Measurements from ENCODE around the gene THNSL1.

THNSL1 gene

DNA sequence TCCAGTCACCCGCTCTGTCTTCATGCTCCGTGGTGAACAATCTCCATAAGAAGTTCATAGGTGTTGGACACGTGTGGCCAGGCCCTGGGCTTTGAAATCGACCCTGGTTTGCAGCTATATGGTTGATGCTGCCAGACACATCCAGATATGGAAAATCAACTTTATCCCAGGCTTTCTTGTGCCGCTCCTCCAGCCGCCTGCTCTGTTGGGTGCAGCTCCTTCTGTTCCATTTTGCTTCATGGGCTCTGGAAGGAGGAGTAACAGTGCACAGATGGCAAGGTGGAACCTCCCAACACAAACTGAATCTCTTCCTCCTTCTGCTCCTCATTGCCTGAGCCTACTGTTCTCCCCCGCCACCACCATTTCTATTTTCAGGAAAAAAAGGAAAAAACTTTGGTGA is 44.7 kb downstream of the THNSL1 start:
- no peak for DNase-seq

DNA sequence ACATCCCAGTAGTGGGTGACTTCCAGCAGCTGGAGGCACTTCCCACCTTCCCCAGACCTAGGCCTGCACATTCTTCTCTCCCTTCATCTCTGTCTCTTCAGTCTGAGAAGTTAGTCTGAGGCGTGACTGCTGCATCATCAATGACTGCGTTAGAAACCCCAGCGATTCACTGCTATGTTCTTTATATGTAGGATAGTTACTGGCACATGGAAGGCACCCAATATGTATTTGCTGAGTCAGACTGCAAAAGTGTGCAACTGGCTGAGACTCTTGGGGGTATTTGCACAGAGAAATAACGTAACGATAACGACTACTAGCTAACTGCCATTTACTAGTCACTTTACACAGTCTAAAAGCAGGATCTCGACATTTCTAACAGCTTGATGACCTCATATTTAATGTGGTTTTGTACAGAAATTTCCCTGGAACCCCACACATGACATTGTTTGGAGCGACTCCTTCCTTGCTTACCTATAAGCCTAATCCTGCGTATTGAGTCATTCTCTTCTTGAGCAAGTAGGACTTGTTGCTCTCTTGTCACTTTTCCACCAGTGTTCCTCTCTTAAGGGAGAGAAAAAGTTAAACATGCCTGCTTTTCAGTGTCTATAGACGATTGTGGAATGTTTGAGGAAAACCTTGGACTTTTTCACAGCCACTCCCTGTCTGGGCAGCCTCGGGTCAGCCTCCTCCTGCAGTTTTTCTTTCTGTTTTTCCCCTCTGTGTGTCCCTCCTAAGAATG is 45.5 kb downstream of the THNSL1 start:
- no peak for DNase-seq

DNA sequence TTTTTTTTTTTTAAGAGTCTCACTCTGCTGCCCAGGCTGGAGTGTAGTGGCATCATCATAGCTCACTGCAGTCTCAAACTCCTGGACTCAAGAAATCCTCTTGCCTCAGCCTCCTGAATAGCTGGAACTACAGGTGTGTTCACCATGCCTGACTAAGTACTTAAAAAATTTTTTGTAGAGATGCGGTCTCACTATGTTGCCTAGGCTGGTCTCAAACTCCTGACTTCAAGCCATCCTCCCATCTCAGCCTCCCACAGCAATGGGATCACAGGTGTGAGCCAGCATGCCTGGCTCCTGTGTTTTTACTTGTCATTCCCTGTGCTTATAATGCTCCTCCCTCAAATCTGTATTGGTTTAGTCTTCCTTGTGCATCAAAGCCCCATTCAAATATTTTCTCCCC is 46.7 kb downstream of the THNSL1 start:
- DNase-seq = no peak

DNA sequence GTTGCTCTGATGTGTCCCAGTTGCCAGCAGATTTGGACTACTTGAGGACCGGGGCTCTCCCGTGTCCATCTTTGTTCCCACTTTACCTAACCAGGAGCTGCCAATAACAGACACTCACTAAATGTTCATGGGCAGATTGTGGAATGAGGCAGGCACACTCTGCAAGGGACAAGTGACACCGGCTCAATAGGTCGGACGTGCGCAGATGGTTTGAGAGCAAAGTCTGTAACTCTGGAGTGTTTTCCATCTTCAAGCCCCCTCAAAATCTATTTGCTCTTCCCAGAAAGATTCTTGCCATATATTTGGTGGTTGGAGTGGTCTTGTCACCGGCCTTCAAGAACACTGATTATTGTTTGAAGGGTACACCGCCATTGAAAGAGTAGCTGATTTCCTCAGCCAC is 47.2 kb downstream of the THNSL1 start:
- DNase-seq = no peak

DNA sequence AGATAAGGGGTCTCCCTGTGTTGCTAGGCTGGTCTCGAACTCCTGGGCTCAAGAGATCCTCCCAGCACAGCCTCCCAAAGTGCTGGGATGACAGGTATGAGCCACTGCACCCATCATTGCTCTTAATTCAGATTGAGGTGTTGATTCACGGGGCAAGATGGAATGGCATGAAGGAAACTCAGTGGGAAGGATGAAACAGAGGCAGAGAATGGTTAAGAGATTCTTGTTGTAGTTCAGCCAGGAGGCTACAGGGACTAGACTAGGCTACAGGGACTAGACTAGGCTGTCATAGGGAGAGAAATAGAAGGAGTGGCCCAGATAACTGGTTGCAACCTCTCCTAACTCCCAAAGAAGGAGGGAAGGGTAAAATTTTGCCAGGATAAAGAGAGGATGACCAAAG is 48.0 kb downstream of the THNSL1 start:
- DNase-seq = no peak

DNA sequence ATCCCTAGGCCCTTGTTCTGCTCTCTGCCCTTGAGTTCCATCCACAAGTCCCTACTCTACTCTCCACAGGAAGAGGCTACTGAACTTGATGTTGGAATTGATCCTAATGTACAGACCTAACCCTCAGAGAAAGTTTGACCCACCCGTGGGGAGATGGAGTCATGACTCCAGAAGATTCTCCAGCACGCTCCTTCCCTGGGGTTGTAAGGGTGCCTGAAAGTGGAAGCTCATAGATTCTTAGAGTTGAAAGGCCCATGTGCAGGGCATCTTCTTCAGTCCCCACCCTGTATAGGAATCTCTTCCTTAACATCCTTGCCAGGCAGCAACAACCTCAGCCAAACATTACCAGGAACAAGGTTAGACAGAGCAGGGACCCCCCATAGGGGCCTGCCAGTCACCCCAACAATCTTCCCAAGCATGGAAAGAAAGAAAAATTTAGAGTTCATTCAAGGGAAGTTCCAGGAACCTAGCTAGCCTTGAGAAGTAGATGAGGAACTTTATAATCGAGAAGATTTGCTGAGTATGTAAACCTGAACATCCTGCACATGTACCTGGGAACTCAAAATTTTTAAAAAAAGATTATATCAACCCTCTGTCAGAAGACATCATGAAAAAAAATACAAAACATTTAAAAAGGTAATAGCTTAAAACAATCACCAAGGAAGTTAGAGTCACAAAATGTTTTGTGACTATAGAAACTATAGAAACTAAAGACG is 49.5 kb downstream of the THNSL1 start:
- DNase-seq = no peak

DNA sequence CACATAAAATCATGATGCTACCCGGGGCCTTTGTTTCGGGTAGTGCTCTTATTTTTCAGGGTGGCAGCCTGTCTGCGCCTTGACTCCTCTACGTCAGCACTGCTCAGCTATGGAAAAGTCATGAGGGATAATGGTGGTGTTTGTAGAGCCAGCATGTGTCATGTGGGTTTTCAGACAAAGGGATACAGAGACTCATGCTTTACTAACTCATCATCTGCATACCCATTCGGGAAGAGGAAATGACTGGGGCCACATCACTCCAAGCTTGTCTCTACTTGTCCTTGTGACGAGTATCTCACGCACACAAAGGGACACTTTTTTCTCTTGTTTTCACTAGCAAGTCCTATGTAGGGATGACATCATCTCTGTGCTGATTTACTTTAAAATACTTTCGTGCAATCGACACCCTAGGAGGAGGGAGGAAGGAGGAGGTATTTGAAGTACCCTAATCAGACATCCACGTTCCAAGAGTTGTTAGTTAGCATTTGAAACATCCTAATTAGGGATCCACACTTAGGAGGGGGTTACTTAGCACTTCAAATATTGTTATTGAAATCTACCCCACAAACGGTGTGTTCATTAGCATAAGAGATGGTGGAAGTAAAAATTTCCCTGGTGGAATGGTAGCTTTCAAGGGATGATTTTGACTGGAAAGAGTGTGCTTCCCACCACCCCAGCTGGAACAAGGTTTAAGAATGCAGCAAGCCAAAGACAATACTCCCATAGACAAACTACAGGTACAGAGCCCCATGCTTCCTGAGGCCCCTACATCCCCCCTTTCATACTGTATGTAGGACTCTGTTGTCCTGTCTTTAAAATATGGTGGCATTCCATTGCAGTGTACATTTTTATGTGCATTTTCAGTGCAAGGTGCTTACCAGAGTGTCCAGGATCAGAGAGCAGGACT is 52.0 kb downstream of the THNSL1 start:
- no peak for DNase-seq

DNA sequence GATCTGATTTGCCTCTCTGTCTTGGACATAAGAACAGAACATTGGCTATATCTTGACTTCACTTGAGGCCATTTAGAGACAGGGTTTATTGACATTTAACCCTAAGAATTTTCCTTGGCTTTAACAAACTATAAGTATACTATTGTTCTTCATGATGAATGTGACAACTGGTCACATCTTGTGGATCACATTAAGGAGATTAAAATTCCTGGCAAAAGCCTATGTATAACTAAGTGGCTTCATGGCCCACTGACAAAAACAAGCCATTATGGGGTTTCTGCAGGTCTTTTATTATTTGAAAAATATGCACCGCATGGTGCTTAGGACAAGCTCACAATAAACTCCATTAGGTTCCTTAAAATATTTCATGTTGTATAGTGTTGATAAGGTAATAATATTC is 54.8 kb downstream of the THNSL1 start:
- no peak for DNase-seq

DNA sequence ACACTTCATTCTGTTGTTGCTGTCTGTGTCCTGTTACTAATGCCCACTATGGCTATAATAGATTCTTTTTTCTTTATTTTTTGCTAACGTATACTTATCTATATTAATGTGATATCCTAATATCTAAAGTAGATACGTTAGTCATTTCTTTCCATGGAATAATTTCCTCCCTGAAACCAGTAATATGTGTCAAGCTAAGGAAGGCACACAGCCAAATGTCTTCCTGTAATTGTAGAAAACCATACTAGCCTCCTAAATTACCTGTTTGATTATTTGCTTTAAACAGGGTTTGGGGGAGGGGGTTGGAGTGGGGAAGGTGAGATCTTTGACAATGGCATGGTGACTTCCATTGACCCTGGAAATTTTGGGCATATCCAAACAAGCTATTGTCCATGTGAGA is 56.4 kb downstream of the THNSL1 start:
- DNase-seq = no peak

DNA sequence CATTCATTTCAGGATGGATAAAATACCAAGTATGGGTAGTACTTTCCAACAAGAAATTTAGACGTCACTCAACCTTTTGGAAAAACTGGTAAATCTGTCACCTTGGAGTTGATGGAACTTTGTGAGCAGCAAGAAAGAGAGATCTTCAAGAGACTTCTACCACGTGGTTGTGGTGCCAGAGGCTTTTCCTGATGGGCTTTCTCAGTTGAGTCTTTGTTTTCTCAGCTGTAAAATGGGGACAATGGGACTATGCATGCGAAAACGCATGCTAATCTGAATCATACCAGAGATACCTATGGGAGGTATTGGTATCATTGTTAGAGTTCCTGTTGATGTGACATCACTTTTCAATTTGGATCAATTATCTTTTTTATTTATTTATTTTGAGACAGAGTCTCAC is 59.4 kb downstream of the THNSL1 start:
- DNase-seq = no peak
